HG03460 (cell line): ENCODE data around the gene TMTC2.

Experiments
- ATAC-seq: cut with Tn5 transposase; IDR thresholded peaks from one replicate; pipeline ENCODE4 v1.9.1; 2021; ENCODE audit not compliant: unreplicated experiment

Gene TMTC2

DNA sequence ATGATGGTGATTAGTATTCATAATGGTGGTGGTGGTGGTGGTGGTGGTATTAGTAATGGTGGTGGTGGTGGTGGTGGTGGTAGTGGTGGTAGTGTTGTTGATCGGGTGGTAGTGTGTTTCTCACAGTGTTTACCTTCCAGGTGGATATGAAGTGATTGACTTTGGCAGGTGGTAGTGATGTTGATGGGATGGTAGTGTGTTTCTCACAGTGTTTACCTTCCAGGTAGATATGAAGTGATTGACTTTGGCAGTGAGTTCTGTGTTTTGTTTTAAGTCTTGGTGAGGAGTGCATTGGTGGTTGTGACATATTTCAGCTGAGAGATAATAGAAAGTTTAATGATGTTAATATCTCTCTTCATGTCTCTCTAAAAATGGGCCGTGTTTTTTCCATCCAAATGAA is 189.4 kb downstream of the TMTC2 start:
- ATAC-seq = no peak

DNA sequence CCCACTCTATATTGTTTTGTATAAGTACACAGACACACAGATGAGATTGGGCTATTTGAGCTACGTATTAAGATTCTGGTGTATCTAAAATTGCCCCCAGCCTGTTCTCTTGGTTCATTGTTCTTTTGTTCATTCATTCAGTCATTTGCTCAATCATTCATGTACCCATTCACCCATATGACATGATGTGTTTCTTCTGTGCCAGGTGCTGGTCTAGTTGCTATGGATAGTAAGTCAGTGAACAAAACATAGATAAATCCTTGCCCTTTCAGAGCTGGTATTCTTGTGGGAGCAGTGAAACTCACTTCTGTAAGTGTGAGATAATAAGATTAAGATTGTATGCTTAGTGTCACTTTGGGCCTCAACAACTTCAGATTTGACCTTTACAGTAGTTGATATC is 191.3 kb downstream of the TMTC2 start:
- ATAC-seq = no peak

DNA sequence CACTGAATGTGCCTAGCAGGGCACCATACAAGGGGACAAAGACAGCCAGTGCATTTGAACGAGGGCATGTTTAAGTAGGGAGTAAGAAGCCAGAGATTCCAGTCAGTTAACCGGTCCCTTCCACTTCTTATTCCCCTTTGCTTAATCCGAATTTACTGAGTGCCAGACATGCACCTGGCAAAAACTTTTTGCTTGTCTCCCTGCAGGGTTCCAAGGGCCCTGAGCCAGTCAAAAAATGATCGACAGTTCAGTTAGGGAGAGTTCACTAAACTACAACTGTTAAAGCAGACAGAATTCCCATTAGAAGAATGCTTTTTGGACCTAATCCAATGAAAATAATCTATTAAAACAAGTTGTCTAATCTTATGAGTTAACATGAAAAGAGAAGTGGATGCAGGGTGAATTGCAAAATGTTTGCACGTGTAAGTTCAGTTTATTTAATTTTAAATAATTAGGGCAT is 193.8 kb downstream of the TMTC2 start:
- no peak for ATAC-seq

DNA sequence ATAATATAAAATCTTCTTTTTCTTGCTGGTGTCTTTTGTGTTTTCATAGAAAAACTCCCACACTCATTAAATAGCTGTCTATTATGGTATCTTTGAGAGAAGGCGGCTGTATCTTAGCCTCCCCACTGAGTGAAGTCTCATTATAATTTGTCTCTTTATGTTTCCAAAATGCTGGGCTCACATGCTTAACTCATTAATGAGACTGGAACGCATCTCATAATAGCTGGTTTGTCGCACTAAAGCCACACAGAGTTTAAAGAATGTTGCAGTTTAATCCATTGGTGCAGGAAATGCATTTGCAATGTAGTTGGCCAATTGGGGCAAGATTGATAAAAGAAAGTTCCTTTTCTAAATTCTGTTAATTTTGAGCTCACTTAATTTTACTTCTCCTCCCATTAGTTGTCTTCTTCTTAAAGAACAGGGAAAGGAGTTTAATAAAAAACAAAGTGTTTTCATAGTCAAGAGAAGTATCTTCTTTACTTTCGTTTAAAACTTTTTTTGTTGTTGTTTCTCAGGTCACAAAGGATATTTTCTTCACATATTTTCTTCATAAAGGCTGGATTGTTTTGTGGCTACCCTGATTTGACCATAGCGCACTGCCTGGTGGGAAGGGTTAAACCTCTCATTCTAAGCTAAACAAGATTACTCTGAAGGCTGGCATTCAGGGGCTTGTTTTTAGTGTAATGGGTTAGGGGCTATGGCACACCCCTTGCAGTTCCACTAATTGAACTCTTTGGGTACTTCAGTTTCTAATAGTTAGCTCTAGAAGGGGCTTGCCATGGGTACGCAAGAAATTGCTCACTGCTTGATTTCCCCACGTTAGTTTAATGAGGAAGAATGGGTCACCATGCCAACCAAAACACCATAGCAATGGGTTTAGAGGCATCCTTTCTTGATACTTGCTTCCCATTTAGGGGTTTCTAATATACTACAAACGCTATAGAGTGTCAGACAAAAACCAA is 197.0 kb downstream of the TMTC2 start:
- ATAC-seq = no peak

DNA sequence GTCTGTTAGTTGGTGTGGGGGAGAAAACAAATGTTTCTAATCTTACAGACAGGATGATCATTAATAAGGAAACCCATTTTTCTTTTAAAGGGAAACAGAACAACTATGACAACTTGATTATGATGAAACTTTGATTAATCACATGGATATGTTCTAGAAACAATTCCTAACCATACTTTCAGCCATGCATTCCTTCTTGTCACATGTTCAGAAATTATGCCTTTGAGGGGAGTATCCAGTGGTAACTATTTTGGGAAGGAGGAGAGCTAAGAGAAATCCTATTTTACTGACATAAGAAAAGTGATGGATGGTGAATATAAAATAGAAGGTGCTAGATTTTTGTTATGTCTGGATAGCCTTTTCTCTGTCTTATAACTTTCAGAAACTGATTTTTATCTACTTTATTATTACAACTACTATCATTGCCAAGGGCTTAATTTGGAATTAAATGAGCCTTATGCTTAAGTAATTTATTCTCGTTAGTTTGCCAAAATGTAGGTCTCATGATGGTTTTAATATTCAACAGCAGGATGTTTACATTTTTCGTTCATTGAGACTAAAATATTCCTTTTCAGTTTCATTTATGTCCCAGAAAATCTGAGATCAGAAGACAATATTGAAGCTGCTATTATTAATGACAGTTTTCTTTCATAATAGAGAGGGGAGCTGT is 200.1 kb downstream of the TMTC2 start:
- ATAC-seq = no peak

DNA sequence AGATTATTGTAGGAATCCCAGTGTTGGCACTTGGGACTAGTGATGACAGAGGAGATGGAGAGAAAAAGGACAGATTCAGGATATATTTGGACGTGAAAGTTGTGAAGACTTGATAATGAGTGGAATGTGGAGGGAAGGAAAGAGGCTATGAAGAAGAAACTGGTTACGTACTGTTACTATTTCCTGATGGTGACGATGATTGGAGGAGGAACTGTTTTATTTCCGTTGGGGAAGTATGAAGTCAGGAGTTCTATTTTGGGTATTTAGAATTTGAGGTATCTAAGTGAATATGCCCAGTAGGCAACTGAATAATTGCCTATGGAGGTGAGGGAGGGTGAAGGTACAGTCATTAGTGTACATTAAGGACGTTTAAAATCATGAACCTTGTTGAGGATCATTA is 207.2 kb downstream of the TMTC2 start:
- no peak for ATAC-seq

DNA sequence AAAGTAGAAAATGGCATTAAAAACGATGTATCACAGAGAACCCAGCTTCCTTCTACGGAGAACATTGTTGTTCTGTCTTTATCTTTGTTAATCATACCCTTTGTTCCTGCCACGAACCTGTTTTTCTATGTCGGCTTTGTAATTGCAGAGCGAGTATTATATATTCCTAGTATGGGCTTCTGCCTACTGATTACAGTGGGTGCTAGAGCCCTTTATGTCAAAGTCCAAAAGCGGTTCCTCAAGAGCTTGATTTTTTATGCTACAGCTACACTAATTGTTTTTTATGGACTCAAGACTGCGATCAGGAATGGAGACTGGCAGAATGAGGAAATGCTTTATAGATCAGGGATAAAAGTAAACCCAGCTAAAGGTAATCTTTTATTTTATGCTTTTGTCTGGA is 209.6 kb downstream of the TMTC2 start:
- no peak for ATAC-seq

DNA sequence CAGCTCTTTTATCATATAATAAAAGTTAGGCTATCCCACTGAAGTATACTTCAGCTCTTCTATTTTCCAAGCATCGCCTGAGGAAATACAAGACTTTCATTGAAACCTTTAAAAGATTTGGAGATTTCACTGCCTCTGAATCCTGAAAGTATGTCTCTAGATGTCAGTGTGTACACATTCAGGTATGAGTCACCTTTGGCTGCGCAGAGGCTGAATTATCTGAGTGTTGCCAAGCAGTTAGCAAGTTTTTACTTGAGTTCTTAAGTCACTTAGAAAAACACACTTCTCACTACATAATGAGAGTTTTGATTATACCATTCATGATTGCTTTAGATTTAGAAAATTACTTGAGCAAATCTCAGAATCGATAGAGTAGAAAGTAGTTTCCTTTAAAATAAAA is 210.3 kb downstream of the TMTC2 start:
- ATAC-seq = no peak

DNA sequence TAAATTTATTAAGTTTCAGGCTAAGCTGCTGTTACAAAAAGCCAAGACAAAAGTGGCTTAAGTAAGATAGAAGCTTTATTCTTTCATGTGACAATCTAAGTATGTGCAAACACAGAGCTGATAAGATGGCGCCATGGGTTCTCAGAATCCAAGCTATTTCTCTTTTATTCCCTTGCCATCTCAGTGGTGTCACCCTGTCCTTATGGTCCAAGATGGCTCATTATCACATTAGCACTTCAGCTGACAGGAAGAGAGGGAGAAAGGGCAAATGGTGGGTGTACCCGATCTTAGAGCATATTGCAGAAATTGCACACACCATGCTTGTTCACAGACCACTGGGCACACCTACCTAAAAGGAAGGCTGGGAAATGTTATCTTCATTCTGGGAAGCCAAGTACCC is 211.7 kb downstream of the TMTC2 start:
- no peak for ATAC-seq

DNA sequence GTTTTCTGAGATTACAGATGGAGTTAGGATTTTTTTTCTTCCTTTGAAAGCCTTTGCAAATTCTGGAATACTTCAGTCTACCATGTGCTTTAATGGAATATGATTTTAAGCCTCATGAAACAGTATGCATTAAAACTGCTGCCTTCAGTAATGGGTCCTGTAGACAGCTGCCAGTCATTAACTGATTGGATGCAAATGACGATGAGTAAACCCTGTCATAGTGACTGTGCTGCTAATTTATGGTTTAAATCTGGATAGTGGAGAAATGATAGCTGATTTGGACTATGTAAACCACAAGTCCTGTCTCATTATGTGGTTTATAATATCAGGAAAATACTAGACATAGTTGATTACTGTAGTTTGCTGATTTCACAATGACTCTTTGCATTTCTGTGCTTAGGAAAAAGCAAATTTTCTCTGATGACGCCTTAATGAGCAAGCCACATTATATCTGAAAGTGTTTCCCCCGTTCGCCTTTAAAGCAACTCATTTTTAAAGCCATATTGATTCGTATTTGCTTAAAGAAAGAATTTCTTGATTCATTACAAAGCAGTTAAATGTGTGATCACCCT is 217.6 kb downstream of the TMTC2 start:
- no peak for ATAC-seq

DNA sequence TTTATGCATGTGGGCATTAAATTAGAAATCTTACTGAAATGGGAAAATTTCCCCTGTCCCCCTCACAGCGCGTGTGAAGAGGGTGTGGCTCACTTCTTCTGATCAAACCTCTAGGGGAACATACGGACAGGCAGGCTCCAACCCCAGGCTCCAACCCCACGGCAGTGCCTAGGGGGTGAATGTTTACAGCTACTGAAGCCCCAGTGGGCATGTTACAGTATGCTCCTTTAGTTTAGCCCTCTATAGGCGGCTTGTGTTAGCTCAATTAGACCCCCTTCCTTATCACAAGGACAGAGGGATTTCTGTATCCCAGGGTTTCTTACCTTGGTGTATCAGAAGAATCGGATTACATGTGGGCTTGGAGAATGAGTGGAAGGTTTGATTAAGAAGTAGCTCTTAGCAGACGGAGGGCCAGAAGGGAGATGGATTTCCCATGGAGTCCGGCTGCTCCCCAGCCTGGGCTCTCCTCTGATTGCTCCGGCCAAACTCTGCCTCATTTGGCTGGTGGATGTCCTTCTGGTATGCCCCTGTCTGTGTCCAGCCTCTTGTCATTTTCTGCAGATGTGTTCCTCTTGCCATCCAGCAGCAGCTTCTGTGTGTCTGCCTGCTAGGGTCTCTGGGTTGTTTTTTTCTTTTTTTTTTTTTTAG is 223.7 kb downstream of the TMTC2 start:
- ATAC-seq = no peak

DNA sequence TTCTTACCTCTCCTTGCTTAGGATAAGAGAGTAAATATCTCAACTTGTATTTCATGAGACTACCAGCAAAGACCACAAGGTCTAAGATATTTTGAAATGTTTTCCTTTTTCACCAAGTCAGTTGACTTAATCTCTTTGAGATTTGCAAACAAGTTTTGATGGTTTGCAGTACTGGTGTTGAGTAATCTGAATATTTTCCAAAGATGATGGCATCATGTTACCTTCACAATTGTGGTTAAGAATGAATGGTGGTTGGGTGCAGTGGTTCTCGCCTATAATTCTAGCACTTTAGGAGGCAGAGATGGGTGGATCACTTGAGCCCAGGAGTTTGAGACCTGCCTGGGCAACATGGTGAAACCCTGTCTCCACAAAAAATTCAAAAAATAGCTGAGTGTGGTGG is 225.7 kb downstream of the TMTC2 start:
- ATAC-seq = no peak

DNA sequence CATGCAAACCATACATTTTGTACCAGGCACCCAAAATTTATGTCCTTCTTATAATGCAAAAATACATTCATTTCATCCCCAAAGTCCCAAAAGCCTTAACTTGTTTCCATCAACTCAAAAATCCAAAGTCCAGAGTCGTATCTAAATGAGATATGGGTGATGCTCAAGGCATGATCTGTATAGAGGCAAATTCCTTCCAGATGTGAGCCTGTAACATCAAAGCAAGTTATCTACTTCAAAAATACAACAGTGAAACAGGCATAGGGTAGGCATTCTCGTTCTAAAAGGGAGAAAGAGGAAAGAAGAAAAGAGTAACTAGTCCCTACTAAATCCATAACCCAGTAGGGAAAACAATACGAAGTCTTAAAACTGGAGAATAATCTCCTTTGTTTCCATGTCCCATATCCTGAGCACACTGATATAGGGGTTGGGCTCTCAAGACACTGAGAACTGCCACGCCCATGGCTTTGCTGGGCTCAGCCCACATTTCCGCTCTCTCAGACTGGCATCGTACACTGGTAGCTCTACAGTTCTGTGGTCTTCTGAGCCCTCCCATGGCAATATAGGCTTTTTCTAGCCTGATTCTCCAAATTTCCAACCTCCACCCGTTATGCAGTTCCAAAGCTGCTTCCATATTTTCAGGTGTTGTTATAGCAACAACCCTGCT is 232.8 kb downstream of the TMTC2 start:
- no peak for ATAC-seq

DNA sequence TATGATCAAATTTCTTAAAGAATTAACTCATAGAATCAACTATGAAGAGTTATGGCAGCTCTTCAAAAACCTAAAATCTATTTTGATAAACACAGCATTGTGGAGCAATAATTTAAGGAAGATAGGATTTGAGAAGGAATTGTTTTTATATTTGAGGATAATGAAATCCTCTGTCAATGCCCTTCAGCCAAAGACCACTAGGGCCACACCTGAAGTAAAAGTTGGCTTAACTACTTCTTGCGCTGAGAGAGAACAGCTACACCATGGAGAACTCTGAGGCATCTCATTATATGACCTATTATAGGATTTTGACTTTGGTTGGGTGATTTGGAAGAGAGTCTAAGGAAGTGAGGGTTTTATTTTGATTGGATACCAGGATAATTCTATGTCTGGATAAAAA is 237.2 kb downstream of the TMTC2 start:
- no peak for ATAC-seq

DNA sequence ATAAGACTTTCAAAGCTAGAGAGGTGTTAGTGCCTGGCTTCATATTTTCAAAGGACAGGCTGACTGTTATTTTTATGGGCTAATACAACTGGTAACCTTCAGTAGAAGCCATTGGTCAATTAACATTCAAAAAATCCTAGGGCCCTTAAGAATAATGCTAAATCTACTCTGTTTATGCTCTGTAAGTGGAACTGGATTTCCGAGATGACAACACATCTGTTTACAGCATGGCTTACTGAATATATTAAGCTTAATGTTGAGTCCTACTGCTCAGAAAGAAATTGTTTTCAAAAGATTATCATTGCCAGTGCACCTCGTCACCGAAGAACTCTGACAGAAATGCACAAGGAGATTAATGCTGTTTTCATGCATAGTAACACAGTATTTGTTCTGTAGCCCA is 239.9 kb downstream of the TMTC2 start:
- ATAC-seq = no peak

DNA sequence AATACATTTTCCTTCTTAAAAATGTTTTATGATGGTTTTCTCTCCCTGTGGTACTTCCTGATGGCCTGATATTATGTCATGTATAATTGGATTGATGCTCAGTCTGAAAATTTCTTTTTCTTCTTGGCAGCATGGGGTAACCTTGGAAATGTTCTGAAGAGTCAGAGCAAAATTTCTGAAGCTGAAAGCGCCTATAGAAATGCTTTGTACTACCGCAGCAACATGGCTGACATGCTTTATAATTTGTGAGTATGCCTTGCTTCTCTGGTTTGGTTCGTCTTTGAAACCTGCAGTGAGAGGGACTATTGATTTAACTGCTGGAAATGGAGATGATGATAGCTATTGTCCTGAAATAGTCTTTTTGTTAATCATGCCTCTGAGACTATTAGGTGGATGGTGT is 243.6 kb downstream of the TMTC2 start:
- ATAC-seq = no peak

DNA sequence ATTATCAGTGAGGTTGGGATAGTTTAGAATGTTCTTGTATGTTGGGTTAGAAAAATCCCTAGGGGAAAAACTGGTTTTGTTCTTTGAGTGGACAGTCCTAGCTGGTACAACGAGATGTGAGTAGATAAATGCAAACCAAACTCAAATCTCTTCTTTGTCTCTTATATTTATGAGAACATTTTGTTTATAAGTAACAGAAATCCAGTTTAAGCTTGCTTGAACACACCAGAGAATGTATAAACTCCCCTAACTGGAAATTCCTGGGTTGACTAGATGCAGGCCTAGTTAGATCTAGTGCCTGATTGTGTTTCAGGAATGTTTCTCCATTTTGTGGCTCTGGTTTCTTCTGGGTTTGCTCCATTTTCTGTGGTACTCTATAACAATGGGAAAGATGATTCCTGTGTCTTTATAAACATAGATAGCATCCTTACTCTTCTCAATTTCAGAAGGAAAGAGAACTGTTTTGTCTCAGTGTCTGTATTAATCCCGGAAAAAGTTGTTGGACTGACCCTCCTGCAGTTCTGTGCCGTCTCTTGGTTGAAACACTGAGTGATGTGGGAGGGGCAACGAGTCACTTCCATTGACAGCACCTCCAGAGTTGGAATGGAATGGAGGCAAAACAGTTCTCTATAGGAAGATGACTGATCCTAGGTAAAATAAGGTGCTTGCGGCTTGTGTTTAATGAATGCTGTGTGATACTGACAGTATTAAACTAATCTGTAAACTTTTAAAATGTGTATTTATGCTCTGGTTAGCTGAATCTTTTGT is 244.8 kb downstream of the TMTC2 start:
- ATAC-seq = no peak

DNA sequence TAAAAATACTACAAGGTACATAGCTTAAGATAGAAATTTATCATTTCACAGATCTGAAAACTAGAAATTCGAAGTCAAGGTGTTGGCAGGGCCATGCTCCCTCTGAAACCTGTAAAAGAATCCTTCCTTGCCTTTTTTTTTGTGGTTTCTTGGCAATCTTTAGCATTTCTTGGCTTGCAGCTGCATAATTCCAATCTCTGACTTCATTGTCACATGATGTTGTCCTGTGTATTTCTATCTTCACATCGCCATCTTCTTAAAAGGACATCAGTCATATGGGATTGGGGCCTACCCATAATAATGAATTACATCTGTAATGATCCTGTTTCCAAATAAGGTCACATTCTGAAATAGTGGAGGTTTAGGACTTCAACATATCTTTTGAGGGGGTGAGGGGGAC is 250.4 kb downstream of the TMTC2 start:
- ATAC-seq = no peak

DNA sequence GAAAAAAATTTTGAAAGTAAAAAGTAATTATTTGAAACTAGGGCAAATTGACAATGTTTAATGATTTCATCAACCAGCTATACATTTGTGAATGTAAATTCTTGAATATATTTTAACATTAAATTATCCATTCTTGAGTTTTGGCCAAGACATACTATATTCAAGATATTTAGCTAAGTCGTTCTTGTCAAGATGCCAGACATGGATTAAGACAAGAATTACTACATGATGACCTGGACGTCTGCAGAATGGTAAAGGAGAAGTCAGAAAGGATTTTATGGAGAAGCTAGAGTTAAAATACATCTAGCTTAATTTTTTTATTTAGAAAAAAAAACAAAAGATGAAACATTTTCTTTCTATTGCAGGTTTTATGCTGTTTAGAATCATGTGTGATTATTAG is 255.8 kb downstream of the TMTC2 start:
- ATAC-seq = no peak

DNA sequence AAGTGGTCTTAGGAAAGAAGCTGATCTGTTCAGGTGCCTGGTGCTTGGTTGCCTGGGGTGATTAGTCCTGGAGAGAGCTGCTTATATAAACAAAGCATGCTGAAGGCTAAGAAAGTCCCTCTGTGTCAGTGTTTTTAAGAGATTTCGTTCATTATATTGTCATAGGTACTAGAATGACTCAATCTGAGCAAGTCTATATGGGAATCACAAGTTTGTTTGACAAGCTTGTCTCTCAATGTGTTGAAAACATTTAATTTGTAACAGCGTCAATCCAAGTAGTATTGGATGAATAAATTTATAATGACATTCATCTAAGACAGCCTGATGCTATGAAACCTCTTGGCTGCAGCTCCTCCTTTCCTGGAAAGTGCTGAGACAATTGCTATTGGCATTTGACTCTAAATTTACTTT is 256.3 kb downstream of the TMTC2 start:
- no peak for ATAC-seq
